ENCODE results near the gene GPR39. TPM values are rescaled to one million over a fixed set of nuclear protein-coding genes. Genes with fewer than 3 reads are reported as not detected.

Gene GPR39
- total RNA-seq, 2 experiments from 2014 or later, result not detected

- Mint-ChIP-seq H3K36me3 (ENCODE audit: low read depth) (no peaks in the 10 kb centered on the region), H3K27me3 (no peaks in the 10 kb centered on the region), H3K27ac (no peak overlapping the region), H3K4me1 (ENCODE audit: low read depth) (no peaks in the 10 kb centered on the region), H3K9me3 (no peaks in the 10 kb centered on the region), H3K4me3 (no peak overlapping the region)
- ChIA-PET CTCF (no interaction called here), POLR2A (no interaction called here)
- DNase-seq (no peak), ATAC-seq (no peak)
- intact Hi-C loops (cut with micrococcal nuclease), result no loop called here
- TF ChIP-seq CTCF (IDR thresholded peaks at IDR 0.05), result no peak
Measured at GRCh38 chr2:132615329-132616085, 198.9 kb downstream of the GPR39 start.

- intact Hi-C loops (cut with micrococcal nuclease), result no loop called here
Measured at GRCh38 chr2:132617989-132618388, 201.4 kb downstream of the GPR39 start.

GRCh38 chr2:132618734-132619133 is 202.1 kb downstream of the GPR39 start:
- Mint-ChIP-seq H3K36me3 (ENCODE audit: low read depth) (no peaks in the 10 kb centered on the region), H3K4me3 (no peak overlapping the region), H3K9me3 (no peaks in the 10 kb centered on the region), H3K27me3 (no peaks in the 10 kb centered on the region), H3K27ac (no peak overlapping the region), H3K4me1 (ENCODE audit: low read depth) (no peaks in the 10 kb centered on the region)
- POLR2A ChIA-PET, result no interaction called here
- intact Hi-C loops (cut with micrococcal nuclease), result no loop called here
- CTCF ChIA-PET, result no interaction called here
- ATAC-seq, result no peak
- DNase-seq, result no peak
- no peak for TF ChIP-seq CTCF (IDR thresholded peaks at IDR 0.05)

More at GRCh38 chr2:132617989-132618388, 201.4 kb downstream of the GPR39 start:
- Mint-ChIP-seq H3K27me3 (no peaks in the 10 kb centered on the region), H3K4me1 (ENCODE audit: low read depth) (no peaks in the 10 kb centered on the region), H3K9me3 (no peaks in the 10 kb centered on the region), H3K27ac (no peak overlapping the region), H3K4me3 (no peak overlapping the region), H3K36me3 (ENCODE audit: low read depth) (no peaks in the 10 kb centered on the region)
- CTCF ChIA-PET, result no interaction called here
- ATAC-seq (no peak), DNase-seq (no peak)
- no peak for TF ChIP-seq CTCF (IDR thresholded peaks at IDR 0.05)
- POLR2A ChIA-PET, result no interaction called here

- DNase-seq, result no peak
- intact Hi-C loops (cut with micrococcal nuclease), result no loop called here
- ATAC-seq, result no peak
- H3K4me1 Mint-ChIP-seq (ENCODE audit: low read depth), result no peaks in the 10 kb centered on the region
- CTCF ChIA-PET, result no interaction called here
- no peaks in the 10 kb centered on the region for H3K36me3 Mint-ChIP-seq (ENCODE audit: low read depth)
- H3K27ac Mint-ChIP-seq, result no peak overlapping the region
- no peak for TF ChIP-seq CTCF (IDR thresholded peaks at IDR 0.05)
- POLR2A ChIA-PET, result no interaction called here
- H3K4me3 Mint-ChIP-seq, result no peak overlapping the region
- no peaks in the 10 kb centered on the region for H3K9me3 Mint-ChIP-seq
- no peaks in the 10 kb centered on the region for H3K27me3 Mint-ChIP-seq
Measured at GRCh38 chr2:132620115-132620514, 203.5 kb downstream of the GPR39 start.

- intact Hi-C loops (cut with micrococcal nuclease), result no loop called here
- Mint-ChIP-seq H3K4me1 (ENCODE audit: low read depth) (no peaks in the 10 kb centered on the region), H3K36me3 (ENCODE audit: low read depth) (no peaks in the 10 kb centered on the region), H3K27me3 (no peaks in the 10 kb centered on the region), H3K4me3 (no peak overlapping the region), H3K27ac (no peak overlapping the region), H3K9me3 (no peaks in the 10 kb centered on the region)
- CTCF ChIA-PET, result no interaction called here
- no peak for DNase-seq
- POLR2A ChIA-PET, result no interaction called here
- ATAC-seq, result no peak
- TF ChIP-seq CTCF (IDR thresholded peaks at IDR 0.05), result no peak
Measured at GRCh38 chr2:132621131-132621875, 204.7 kb downstream of the GPR39 start.
